Mammary epithelial cell (primary cell): ENCODE data around the gene TAP1.

Experiments
- CTCF ChIP-seq, 2 donors: IDR thresholded peaks in 1 of 2; conservative IDR thresholded peaks in 1 of 2; 2 replicates each; pipeline ENCODE4 v1.5.1; 2011 to 2012; ENCODE audit warnings: inconsistent platforms in 2 of 2, low read length in 2 of 2, mild to moderate bottlenecking in 2 of 2, control low read depth in 1 of 2, low read depth in 1 of 2; ENCODE audit not compliant: insufficient read depth in 1 of 2; ENCODE audit errors: extremely low read depth in 1 of 2
- EZH2 ChIP-seq: IDR thresholded peaks from 2 replicates; pipeline ENCODE4 v1.6.1; 2012; ENCODE audit warnings: low read length, inconsistent platforms, borderline replicate concordance

- no peak for TF ChIP-seq CTCF (conservative IDR thresholded peaks at IDR 0.05 in 1 of 2, IDR thresholded peaks at IDR 0.05 in 1 of 2; ENCODE audit: extremely low read depth in 1 of 2, insufficient read depth in 1 of 2, low read depth in 1 of 2, low read length in 2 of 2)
- no peak for TF ChIP-seq EZH2
Measured at GRCh38 chr6:32890831-32891230, 37.3 kb upstream of the TAP1 start.
